Upper lobe of right lung (tissue), 1 donor: Measurements from ENCODE around the gene KANSL3. TPM values are rescaled to one million over a fixed set of nuclear protein-coding genes. Genes with fewer than 3 reads are reported as not detected.
"Not testable (repeated sequence)": the region's sequence is repeated elsewhere in the genome, so short reads cannot be mapped to it uniquely, and the experiment has no call there.

Experiments
- ATAC-seq: fragments of 200-7000 bp; cut with Tn5 transposase; one replicate; pipeline ENCODE4 v1.9.1; 2020; ENCODE audit warnings: mild to moderate bottlenecking, moderate library complexity
- DNase-seq: peaks from one replicate; pipeline ENCODE4 v3.0.0-alpha.2; 2020
- H3K27ac ChIP-seq: fragments of 200-600 bp; one replicate; pipeline ENCODE4 v1.8.0; 2022
- H3K27me3 ChIP-seq: fragments of 200-600 bp; one replicate; pipeline ENCODE4 v1.8.0; 2022; ENCODE audit warnings: mild to moderate bottlenecking
- H3K36me3 ChIP-seq: fragments of 200-600 bp; one replicate; pipeline ENCODE4 v1.8.0; 2022
- H3K4me1 ChIP-seq: fragments of 200-600 bp; one replicate; pipeline ENCODE4 v1.8.0; 2022
- H3K4me3 ChIP-seq: fragments of 200-600 bp; one replicate; pipeline ENCODE4 v1.8.0; 2022; ENCODE audit warnings: mild to moderate bottlenecking
- H3K9me3 ChIP-seq: fragments of 200-600 bp; one replicate; pipeline ENCODE4 v1.8.0; 2022
- CTCF ChIP-seq: fragments of 200-600 bp; IDR thresholded peaks from one replicate; pipeline ENCODE4 v1.8.0; 2022; ENCODE audit warnings: antibody characterized with exemption
- intact Hi-C: fragments of 100-400 bp; cut with DNase I; formaldehyde crosslinking; loops from one replicate; pipeline ENCODE4 v1.11.0; 2022
- total RNA-seq: library from RNA; stranded (reverse); fragmentation: NEBNext Ultra II Directional; extraction: Animal tissue kit (Norgen Biotek cat#: 25700); gene quantifications from one replicate; pipeline ENCODE4 v1.2.1, GENCODE V29; 2021
- donor health status: DM: no; HTN: yes; CAD: no; lungs with severe emphysema.

KANSL3 gene
- total RNA-seq, 1 donor from 2014 or later, result 50.1 TPM

- DNase-seq (peak; percentile 4), ATAC-seq (no peak)
- Histone ChIP-seq H3K36me3 (no peaks in the 10 kb centered on the region), H3K9me3 (no peaks in the 10 kb centered on the region), H3K27me3 (no peaks in the 10 kb centered on the region), H3K4me3 (no peak overlapping the region), H3K27ac (no peak overlapping the region), H3K4me1 (peaks cover 10% of the 10 kb centered on the region)
- TF ChIP-seq CTCF, result no peak
- intact Hi-C loops, result no loop called here
Observed at GRCh38 chr2:96669539-96670215, 31.6 kb upstream of the KANSL3 start.

GRCh38 chr2:96668771-96669170, 30.7 kb upstream of the KANSL3 start:
- Histone ChIP-seq H3K27ac (no peak overlapping the region), H3K27me3 (no peaks in the 10 kb centered on the region), H3K4me3 (no peak overlapping the region), H3K9me3 (no peaks in the 10 kb centered on the region), H3K4me1 (peaks cover 10% of the 10 kb centered on the region), H3K36me3 (no peaks in the 10 kb centered on the region)
- intact Hi-C loops, result no loop called here
- ATAC-seq (no peak), DNase-seq (no peak)
- TF ChIP-seq CTCF, result no peak

- DNase-seq, H3K36me3 ChIP-seq, ATAC-seq, intact Hi-C loops, H3K27me3 ChIP-seq, H3K4me1 ChIP-seq, H3K9me3 ChIP-seq, H3K4me3 ChIP-seq: not testable (repeated sequence)
- peak overlapping the region; percentile 66 for H3K27ac ChIP-seq
Observed at GRCh38 chr2:96665717-96666116, 27.6 kb upstream of the KANSL3 start.

- ATAC-seq, result peak; percentile 92
- H3K27me3 ChIP-seq, result no peaks in the 10 kb centered on the region
- TF ChIP-seq CTCF, result no peak
- H3K9me3 ChIP-seq, result no peaks in the 10 kb centered on the region
- intact Hi-C loops, result no loop called here
- peaks cover 10% of the 10 kb centered on the region for H3K4me1 ChIP-seq
- H3K36me3 ChIP-seq, result no peaks in the 10 kb centered on the region
- no peak for DNase-seq
- peak overlapping the region; percentile 66 for H3K27ac ChIP-seq
- no peak overlapping the region for H3K4me3 ChIP-seq
Observed at GRCh38 chr2:96665083-96665569, 27.0 kb upstream of the KANSL3 start.

- no peaks in the 10 kb centered on the region for H3K9me3 ChIP-seq
- no peaks in the 10 kb centered on the region for H3K27me3 ChIP-seq
- H3K4me1 ChIP-seq, result peaks cover 10% of the 10 kb centered on the region
- H3K27ac ChIP-seq, result peak overlapping the region; percentile 48
- H3K36me3 ChIP-seq, result no peaks in the 10 kb centered on the region
- no peak overlapping the region for H3K4me3 ChIP-seq
- no peak for TF ChIP-seq CTCF
- DNase-seq, result no peak
- intact Hi-C loops, result no loop called here
- ATAC-seq, result no peak
Observed at GRCh38 chr2:96664366-96664925, 26.3 kb upstream of the KANSL3 start.

GRCh38 chr2:96663829-96664228, 25.7 kb upstream of the KANSL3 start:
- peaks cover 10% of the 10 kb centered on the region for H3K4me1 ChIP-seq
- intact Hi-C loops, result no loop called here
- no peaks in the 10 kb centered on the region for H3K36me3 ChIP-seq
- TF ChIP-seq CTCF, result no peak
- ATAC-seq, result peak; percentile 69
- H3K27ac ChIP-seq, result no peak overlapping the region
- no peak overlapping the region for H3K4me3 ChIP-seq
- DNase-seq, result no peak
- no peaks in the 10 kb centered on the region for H3K27me3 ChIP-seq
- no peaks in the 10 kb centered on the region for H3K9me3 ChIP-seq
